DMS153 treated with DMSO at 0.1 percent for 48 hours (cell line): Measurements from ENCODE around the gene C4orf33.
A peak's percentile ranks its signal among the peaks of the same experiment; 100 is the strongest.
"Not testable (repeated sequence)": the region's sequence is repeated elsewhere in the genome, so short reads cannot be mapped to it uniquely, and the experiment has no call there.

Experiments
- DNase-seq: peaks from one replicate; lab custom pipeline; 2025; ENCODE audit not compliant: unreplicated experiment; lab: John Stamatoyannopoulos, UW

The C4orf33 gene

GRCh38 chr4:129095811-129096454, at the start of gene C4orf33:
TSS of gene C4orf33 (plus strand) at chr4:129096152. CDS start at chr4:129102611, 6,459 bp downstream.
- peak; percentile 59 for DNase-seq

- no peak for DNase-seq
Observed at GRCh38 chr4:129059028-129059427, 36.9 kb upstream of the C4orf33 start.

GRCh38 chr4:129062580-129062979, 33.4 kb upstream of the C4orf33 start:
- no peak for DNase-seq

GRCh38 chr4:129063640-129064039, 32.3 kb upstream of the C4orf33 start:
- DNase-seq: no peak

- no peak for DNase-seq
Observed at GRCh38 chr4:129064717-129065116, 31.2 kb upstream of the C4orf33 start.

- DNase-seq: not testable (repeated sequence)
Observed at GRCh38 chr4:129069537-129069936, 26.4 kb upstream of the C4orf33 start.

GRCh38 chr4:129077326-129077725, 18.6 kb upstream of the C4orf33 start:
- no peak for DNase-seq

GRCh38 chr4:129080129-129080528, 15.8 kb upstream of the C4orf33 start:
- no peak for DNase-seq

GRCh38 chr4:129082302-129082701, 13.7 kb upstream of the C4orf33 start:
- DNase-seq: no peak

GRCh38 chr4:129085472-129085871, 10.5 kb upstream of the C4orf33 start:
- no peak for DNase-seq

- no peak for DNase-seq
Observed at GRCh38 chr4:129087516-129087915, 8.4 kb upstream of the C4orf33 start.

- DNase-seq: no peak
Observed at GRCh38 chr4:129092631-129093190, 3.2 kb upstream of the C4orf33 start.

GRCh38 chr4:129093191-129093920, 2.6 kb upstream of the C4orf33 start, which contains the start of gene SCLT1:
TSS of gene SCLT1 (minus strand) at chr4:129093539. CDS start at chr4:129093103, 436 bp downstream.
- DNase-seq: peak; percentile 86

- DNase-seq: no peak
Observed at GRCh38 chr4:129094347-129094746, 1.6 kb upstream of the C4orf33 start.

GRCh38 chr4:129098531-129099001, 2.6 kb downstream of the C4orf33 start:
- no peak for DNase-seq

- DNase-seq: no peak
Observed at GRCh38 chr4:129109965-129110824, 14.2 kb downstream of the C4orf33 start.

- DNase-seq: no peak
Observed at GRCh38 chr4:129110931-129111330, 15.0 kb downstream of the C4orf33 start.

GRCh38 chr4:129111919-129112318, 16.0 kb downstream of the C4orf33 start:
- DNase-seq: no peak

- no peak for DNase-seq
Observed at GRCh38 chr4:129113434-129113833, 17.5 kb downstream of the C4orf33 start.

GRCh38 chr4:129113919-129114318, 18.0 kb downstream of the C4orf33 start:
- DNase-seq: no peak

GRCh38 chr4:129117705-129118104, 21.8 kb downstream of the C4orf33 start:
- DNase-seq: no peak
